ENCODE measurements around the gene NKAIN2.
A peak's percentile ranks its signal among the peaks of the same experiment; 100 is the strongest.

Gene NKAIN2

DNA sequence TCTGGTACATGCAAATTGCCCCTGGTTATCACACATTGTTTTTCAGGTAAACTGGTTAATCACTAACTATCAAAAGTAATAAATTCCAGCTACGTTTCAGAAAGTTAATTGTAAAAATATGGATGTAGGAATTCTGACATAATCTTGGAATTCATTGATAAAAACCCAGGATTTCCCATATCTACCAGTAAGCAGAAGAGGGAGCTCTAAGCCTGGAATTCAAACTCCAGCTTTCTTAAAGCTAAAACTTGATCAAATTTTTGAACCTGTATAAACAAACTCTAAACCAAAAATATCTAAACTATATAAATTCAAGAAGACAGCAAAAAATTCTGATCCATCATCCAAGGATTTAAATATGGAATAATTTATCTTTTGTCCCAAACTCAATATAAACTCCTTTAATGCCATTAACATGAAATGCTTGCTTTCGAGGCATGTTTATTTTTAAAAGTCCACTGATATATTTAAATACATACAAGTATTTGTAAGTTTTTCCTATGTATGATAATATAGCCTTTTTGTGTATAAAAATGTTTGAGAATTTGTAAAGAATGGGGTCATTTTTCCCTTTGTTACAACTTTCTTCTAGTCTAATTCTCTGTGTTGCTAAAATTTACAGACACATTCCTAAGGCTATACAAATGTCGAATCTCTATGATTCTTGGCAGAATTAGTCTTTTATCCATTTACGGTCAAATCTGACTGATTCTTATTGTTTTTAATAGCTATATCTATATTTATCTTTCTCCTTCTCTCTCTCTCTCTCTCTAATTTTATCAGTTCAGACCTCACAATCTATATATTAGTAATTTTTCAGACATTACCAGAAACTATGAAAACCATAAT lies 1067.2 kb downstream of the NKAIN2 start:
- peak; percentile 3 for DNase-seq

DNA sequence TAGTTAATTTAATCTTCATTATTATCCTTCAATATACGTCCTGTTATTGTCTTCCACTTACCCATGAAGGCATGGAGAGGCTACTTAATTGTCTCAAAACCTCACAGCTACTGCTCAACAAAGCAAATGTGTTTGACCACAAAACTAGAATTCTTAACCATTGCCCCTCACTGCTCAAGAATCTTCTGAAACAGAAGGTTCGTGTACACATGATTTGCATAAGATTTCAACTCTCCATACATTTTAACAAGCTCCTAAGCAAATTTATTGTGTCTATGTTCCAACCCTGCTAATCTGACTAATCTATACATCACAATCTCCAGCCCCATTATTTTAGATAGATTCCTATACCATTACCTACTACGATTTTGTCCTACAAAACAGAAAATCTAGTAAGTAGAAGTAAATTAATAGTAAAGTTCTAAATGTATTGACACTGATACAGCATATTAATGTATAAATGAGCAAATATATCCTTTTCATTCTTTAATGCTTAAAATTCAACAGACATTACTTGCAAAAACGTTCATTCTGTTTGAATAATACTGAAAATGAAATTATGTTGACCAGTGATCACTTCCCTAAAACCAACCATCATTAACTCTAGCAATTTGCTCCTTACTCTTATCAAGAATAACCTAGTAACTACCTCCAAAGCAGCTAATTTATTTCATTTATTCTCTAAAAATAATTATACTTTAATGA lies 1068.8 kb downstream of the NKAIN2 start:
- no peak for DNase-seq

DNA sequence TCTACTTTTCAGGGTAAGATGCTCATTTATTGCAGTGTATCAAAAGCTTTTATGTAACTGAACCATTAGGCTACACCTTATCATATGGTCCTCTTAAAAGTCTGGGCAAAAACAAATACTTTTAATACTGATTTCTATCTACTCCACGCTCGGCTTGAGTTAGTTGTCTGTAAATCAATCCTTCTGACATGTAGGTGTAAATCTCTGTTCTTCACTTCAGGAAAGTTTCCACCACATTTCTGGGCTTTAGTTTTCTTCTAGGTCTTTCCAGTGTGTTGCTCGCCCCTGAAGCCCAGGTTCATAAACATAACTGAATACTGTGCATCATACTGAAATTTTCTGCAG lies 1069.4 kb downstream of the NKAIN2 start:
- DNase-seq = no peak

All from CD4-positive, alpha-beta T cell treated with Interleukin-12 subunit alpha and Interleukin-12 subunit beta, for 1 hour (primary cell).